Astrocyte (in vitro differentiated cells and primary cell): ENCODE measurements around the gene SLC22A7.

Experiments
- CTCF ChIP-seq: IDR thresholded peaks from 2 replicates; pipeline ENCODE4 v1.5.1; 2011; ENCODE audit warnings: low read depth, mild to moderate bottlenecking, inconsistent platforms, low read length, moderate library complexity; ENCODE audit not compliant: insufficient read depth
- EZH2 ChIP-seq: IDR thresholded peaks from 2 replicates; pipeline ENCODE4 v1.6.1; 2012; ENCODE audit warnings: mild to moderate bottlenecking, low read length, inconsistent platforms; ENCODE audit not compliant: insufficient read depth

GRCh38 chr6:43253401-43253800 lies 44.7 kb upstream of the SLC22A7 start:
- TF ChIP-seq CTCF (no peak), EZH2 (no peak)
